ENCODE data around the gene LETM1.

Gene LETM1

GRCh38 chr4:1784395-1784788 lies 71.6 kb downstream of the LETM1 start:
- H3K27me3 Mint-ChIP-seq = no peaks in the 10 kb centered on the region
- peaks cover 3% of the 10 kb centered on the region for H3K36me3 Mint-ChIP-seq (ENCODE audit: insufficient read depth)
- ATAC-seq (replicated peaks) = no peak
- no peak overlapping the region for H3K27ac Mint-ChIP-seq
- no peaks in the 10 kb centered on the region for H3K9me3 Mint-ChIP-seq
- no peak for DNase-seq
- no peaks in the 10 kb centered on the region for H3K4me1 Mint-ChIP-seq (ENCODE audit: low read depth in 2 of 2)
- H3K4me3 Mint-ChIP-seq = no peak overlapping the region

GRCh38 chr4:1783970-1784369 lies 72.0 kb downstream of the LETM1 start:
- H3K4me1 Mint-ChIP-seq (ENCODE audit: low read depth in 2 of 2) = no peaks in the 10 kb centered on the region
- H3K27me3 Mint-ChIP-seq = no peaks in the 10 kb centered on the region
- no peak overlapping the region for H3K27ac Mint-ChIP-seq
- no peak overlapping the region for H3K4me3 Mint-ChIP-seq
- DNase-seq (no peak), ATAC-seq (replicated peaks) (no peak)
- H3K9me3 Mint-ChIP-seq = no peaks in the 10 kb centered on the region
- H3K36me3 Mint-ChIP-seq (ENCODE audit: insufficient read depth) = peaks cover 3% of the 10 kb centered on the region

GRCh38 chr4:1783015-1783414 lies 72.9 kb downstream of the LETM1 start:
- Mint-ChIP-seq H3K4me1 (ENCODE audit: low read depth in 2 of 2) (no peaks in the 10 kb centered on the region), H3K27me3 (no peaks in the 10 kb centered on the region), H3K9me3 (no peaks in the 10 kb centered on the region), H3K27ac (no peak overlapping the region), H3K36me3 (ENCODE audit: insufficient read depth) (peaks cover 3% of the 10 kb centered on the region), H3K4me3 (no peak overlapping the region)
- ATAC-seq (replicated peaks) (no peak), DNase-seq (no peak)

GRCh38 chr4:1780435-1780834 lies 75.5 kb downstream of the LETM1 start:
- ATAC-seq (replicated peaks) (no peak), DNase-seq (no peak)
- Mint-ChIP-seq H3K4me3 (no peak overlapping the region), H3K27me3 (peaks cover 0 to 13% of the 10 kb centered on the region in 2 donors), H3K36me3 (ENCODE audit: insufficient read depth) (peaks cover 3% of the 10 kb centered on the region), H3K27ac (no peak overlapping the region), H3K9me3 (no peaks in the 10 kb centered on the region), H3K4me1 (ENCODE audit: low read depth in 2 of 2) (no peaks in the 10 kb centered on the region)

- H3K36me3 Mint-ChIP-seq (ENCODE audit: insufficient read depth) = peaks cover 3% of the 10 kb centered on the region
- DNase-seq (no peak), ATAC-seq (replicated peaks) (no peak)
Observed at GRCh38 chr4:1779588-1780382, 76.2 kb downstream of the LETM1 start.

GRCh38 chr4:1778642-1779392 lies 77.1 kb downstream of the LETM1 start:
- no peaks in the 10 kb centered on the region for H3K4me1 Mint-ChIP-seq (ENCODE audit: low read depth in 2 of 2)
- no peak overlapping the region for H3K27ac Mint-ChIP-seq
- no peak overlapping the region for H3K4me3 Mint-ChIP-seq
- H3K27me3 Mint-ChIP-seq = peaks cover 0 to 21% of the 10 kb centered on the region in 2 donors
- ATAC-seq (replicated peaks) (no peak), DNase-seq (no peak)
- peaks cover 3% of the 10 kb centered on the region for H3K36me3 Mint-ChIP-seq (ENCODE audit: insufficient read depth)
- H3K9me3 Mint-ChIP-seq = no peaks in the 10 kb centered on the region

More at GRCh38 chr4:1779588-1780382, 76.2 kb downstream of the LETM1 start:
- H3K27me3 Mint-ChIP-seq = peaks cover 0 to 13% of the 10 kb centered on the region in 2 donors
- H3K4me1 Mint-ChIP-seq (ENCODE audit: low read depth in 2 of 2) = no peaks in the 10 kb centered on the region
- H3K27ac Mint-ChIP-seq = no peak overlapping the region
- no peaks in the 10 kb centered on the region for H3K9me3 Mint-ChIP-seq
- no peak overlapping the region for H3K4me3 Mint-ChIP-seq

GRCh38 chr4:1777822-1778641 lies 77.9 kb downstream of the LETM1 start:
- Mint-ChIP-seq H3K27me3 (peaks cover 0 to 26% of the 10 kb centered on the region in 2 donors), H3K27ac (no peak overlapping the region), H3K36me3 (ENCODE audit: insufficient read depth) (no peaks in the 10 kb centered on the region), H3K4me1 (ENCODE audit: low read depth in 2 of 2) (no peaks in the 10 kb centered on the region), H3K4me3 (no peak overlapping the region), H3K9me3 (no peaks in the 10 kb centered on the region)
- DNase-seq (no peak), ATAC-seq (replicated peaks) (no peak)

- ATAC-seq (replicated peaks) (no peak), DNase-seq (no peak)
- Mint-ChIP-seq H3K4me3 (no peak overlapping the region), H3K27me3 (peaks cover 0 to 26% of the 10 kb centered on the region in 2 donors), H3K9me3 (no peaks in the 10 kb centered on the region), H3K27ac (no peak overlapping the region), H3K4me1 (ENCODE audit: low read depth in 2 of 2) (no peaks in the 10 kb centered on the region), H3K36me3 (ENCODE audit: insufficient read depth) (no peaks in the 10 kb centered on the region)
Observed at GRCh38 chr4:1776521-1777161, 79.3 kb downstream of the LETM1 start.

GRCh38 chr4:1775731-1776500 lies 80.0 kb downstream of the LETM1 start:
- ATAC-seq (replicated peaks) = no peak
- no peak for DNase-seq
- peaks cover 0 to 26% of the 10 kb centered on the region in 2 donors for H3K27me3 Mint-ChIP-seq
- no peaks in the 10 kb centered on the region for H3K4me1 Mint-ChIP-seq (ENCODE audit: low read depth in 2 of 2)
- H3K36me3 Mint-ChIP-seq (ENCODE audit: insufficient read depth) = no peaks in the 10 kb centered on the region
- H3K27ac Mint-ChIP-seq = no peak overlapping the region
- H3K4me3 Mint-ChIP-seq = no peak overlapping the region
- H3K9me3 Mint-ChIP-seq = no peaks in the 10 kb centered on the region

GRCh38 chr4:1773754-1774153 lies 82.2 kb downstream of the LETM1 start:
- no peaks in the 10 kb centered on the region for H3K9me3 Mint-ChIP-seq
- DNase-seq = no peak
- H3K4me3 Mint-ChIP-seq = no peak overlapping the region
- H3K27me3 Mint-ChIP-seq = peaks cover under 1 to 35% of the 10 kb centered on the region in 2 donors
- ATAC-seq (replicated peaks) = no peak
- no peak overlapping the region for H3K27ac Mint-ChIP-seq
- no peaks in the 10 kb centered on the region for H3K36me3 Mint-ChIP-seq (ENCODE audit: insufficient read depth)
- H3K4me1 Mint-ChIP-seq (ENCODE audit: low read depth in 2 of 2) = no peaks in the 10 kb centered on the region

GRCh38 chr4:1772853-1773538 lies 83.0 kb downstream of the LETM1 start:
- Mint-ChIP-seq H3K4me3 (no peak overlapping the region), H3K4me1 (ENCODE audit: low read depth in 2 of 2) (peaks cover 2 to 5% of the 10 kb centered on the region in 2 donors), H3K9me3 (no peaks in the 10 kb centered on the region), H3K27me3 (peaks cover 8 to 42% of the 10 kb centered on the region in 2 donors), H3K27ac (no peak overlapping the region), H3K36me3 (ENCODE audit: insufficient read depth) (no peaks in the 10 kb centered on the region)
- no peak for DNase-seq
- ATAC-seq (replicated peaks) = no peak
